ENCODE data around the gene NAALADL2.

- TF ChIP-seq CTCF (IDR thresholded peaks at IDR 0.05; ENCODE audit: insufficient read depth, low read length, poor library complexity, severe bottlenecking) (no peak), EZH2phosphoT487 (conservative IDR thresholded peaks at IDR 0.05; ENCODE audit: low read length) (no peak)
These were observed 368.0 kb downstream of the NAALADL2 start for GRCh38 chr3:175227126-175227525.
